ENCODE results near the gene NELL1. TPM values are rescaled to one million over a fixed set of nuclear protein-coding genes. Genes with fewer than 3 reads are reported as not detected.

Gene NELL1
- total RNA-seq, 1 donor from 2014 or later = not detected

DNA sequence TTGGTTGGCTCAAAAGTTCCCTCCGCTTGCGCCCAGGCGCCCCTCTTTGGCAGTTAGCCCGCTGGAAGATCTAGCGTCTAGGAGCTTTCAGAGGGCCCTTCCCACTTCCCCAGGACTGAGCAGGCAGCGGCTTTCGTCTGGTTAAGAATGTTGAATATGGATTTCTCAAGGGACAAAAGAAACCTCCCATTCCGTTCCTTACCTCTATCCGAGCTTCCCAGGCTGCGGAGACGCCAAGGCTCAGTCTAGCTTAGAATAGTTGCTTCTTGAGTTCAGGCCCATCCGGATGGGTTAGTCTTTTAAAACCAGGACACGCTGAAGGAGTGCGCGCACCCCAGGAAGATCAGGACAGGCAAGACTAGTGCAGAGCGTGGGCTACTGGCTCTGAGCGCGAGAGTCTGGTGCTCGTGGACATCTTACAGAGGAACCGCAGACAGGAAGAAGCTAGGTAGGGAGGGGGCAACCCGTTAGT is 1.6 kb downstream of the NELL1 start:
- no peak overlapping the region for H3K4me3 Mint-ChIP-seq

DNA sequence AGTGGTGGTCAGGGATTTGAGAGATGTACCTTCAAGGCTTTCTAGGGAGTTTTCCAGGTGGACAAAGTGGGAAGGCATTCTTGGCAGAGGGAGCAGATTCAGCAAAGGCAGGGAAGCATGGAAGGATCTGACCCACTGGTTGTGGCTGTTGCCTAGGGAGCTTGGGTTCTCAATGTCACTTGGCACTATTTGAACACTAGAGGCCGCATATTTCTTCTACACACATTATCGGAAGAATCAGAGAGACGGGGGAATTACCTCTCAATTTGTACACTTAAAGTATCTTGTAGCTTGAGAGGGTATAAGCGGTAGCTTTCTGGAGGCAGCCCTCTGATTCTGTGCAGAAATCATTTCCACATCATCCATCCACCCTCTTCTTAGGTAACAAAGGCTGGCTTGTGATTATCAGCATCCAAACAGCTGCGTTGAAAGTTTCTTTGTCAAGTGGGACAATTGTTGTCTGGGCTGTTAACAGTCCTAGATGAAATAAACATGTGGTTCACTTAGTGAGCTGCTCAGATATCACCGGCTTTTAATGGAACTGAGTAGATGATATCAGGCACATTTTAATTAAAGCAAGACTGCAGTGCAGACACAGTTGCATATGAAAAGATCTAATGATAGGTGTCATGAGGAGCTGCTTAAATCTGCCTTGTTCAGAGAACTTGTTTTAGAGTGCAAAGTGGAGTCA is 2.6 kb downstream of the NELL1 start:
- intact Hi-C loops (cut with micrococcal nuclease) = no loop called here
- ATAC-seq (ENCODE audit: low read depth) (no peak), DNase-seq (no peak)
- no peak overlapping the region for H3K4me3 Mint-ChIP-seq
- H3K36me3 Mint-ChIP-seq (ENCODE audit: low read depth) = no peaks in the 10 kb centered on the region
- ChIA-PET CTCF (no interaction called here), POLR2A (no interaction called here)
- H3K9me3 Mint-ChIP-seq = no peaks in the 10 kb centered on the region
- peaks cover 12% of the 10 kb centered on the region for H3K4me1 Mint-ChIP-seq
- no peak overlapping the region for H3K27ac Mint-ChIP-seq
- peaks cover 59% of the 10 kb centered on the region for H3K27me3 Mint-ChIP-seq
- TF ChIP-seq, protein P1, sequence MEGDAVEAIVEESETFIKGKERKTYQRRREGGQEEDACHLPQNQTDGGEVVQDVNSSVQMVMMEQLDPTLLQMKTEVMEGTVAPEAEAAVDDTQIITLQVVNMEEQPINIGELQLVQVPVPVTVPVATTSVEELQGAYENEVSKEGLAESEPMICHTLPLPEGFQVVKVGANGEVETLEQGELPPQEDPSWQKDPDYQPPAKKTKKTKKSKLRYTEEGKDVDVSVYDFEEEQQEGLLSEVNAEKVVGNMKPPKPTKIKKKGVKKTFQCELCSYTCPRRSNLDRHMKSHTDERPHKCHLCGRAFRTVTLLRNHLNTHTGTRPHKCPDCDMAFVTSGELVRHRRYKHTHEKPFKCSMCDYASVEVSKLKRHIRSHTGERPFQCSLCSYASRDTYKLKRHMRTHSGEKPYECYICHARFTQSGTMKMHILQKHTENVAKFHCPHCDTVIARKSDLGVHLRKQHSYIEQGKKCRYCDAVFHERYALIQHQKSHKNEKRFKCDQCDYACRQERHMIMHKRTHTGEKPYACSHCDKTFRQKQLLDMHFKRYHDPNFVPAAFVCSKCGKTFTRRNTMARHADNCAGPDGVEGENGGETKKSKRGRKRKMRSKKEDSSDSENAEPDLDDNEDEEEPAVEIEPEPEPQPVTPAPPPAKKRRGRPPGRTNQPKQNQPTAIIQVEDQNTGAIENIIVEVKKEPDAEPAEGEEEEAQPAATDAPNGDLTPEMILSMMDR (IDR thresholded peaks at IDR 0.05) = no peak

More for the DNA sequence above, 1.6 kb downstream of the NELL1 start:
- peaks cover 12% of the 10 kb centered on the region for H3K4me1 Mint-ChIP-seq
- no peaks in the 10 kb centered on the region for H3K36me3 Mint-ChIP-seq (ENCODE audit: low read depth)
- ChIA-PET POLR2A (no interaction called here), CTCF (no interaction called here)
- ATAC-seq (ENCODE audit: low read depth) = no peak
- TF ChIP-seq, protein P1 (IDR thresholded peaks at IDR 0.05) = no peak
- no peaks in the 10 kb centered on the region for H3K9me3 Mint-ChIP-seq
- intact Hi-C loops (cut with micrococcal nuclease) = no loop called here
- DNase-seq = no peak
- peaks cover 66% of the 10 kb centered on the region for H3K27me3 Mint-ChIP-seq
- H3K27ac Mint-ChIP-seq = no peak overlapping the region

DNA sequence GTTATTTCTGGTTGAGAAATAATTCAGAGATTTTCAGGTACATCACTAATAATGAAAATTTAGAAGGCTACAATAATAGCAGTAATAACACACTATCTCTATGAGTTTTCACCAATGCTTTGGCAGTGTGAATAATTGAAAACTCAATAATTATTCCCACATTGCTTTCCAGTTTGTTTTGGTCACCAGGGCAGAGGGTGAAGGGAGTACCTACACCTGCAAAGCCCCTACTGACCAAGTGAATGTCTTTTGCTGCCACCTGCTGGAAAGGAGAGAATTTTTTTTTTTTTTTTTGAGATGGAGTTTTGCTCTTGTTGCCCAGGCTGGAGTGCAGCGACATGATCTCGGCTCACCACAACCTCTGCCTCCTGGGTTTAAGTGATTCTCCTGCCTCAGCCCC is 3.2 kb downstream of the NELL1 start:
- Mint-ChIP-seq H3K4me1 (peaks cover 12% of the 10 kb centered on the region), H3K36me3 (ENCODE audit: low read depth) (no peaks in the 10 kb centered on the region), H3K27me3 (peaks cover 54% of the 10 kb centered on the region), H3K27ac (no peak overlapping the region), H3K9me3 (no peaks in the 10 kb centered on the region), H3K4me3 (no peak overlapping the region)
- CTCF ChIA-PET = interaction anchor here (1.0 kb wide), 1 partner anchor 24 kb away, joined by 3 read pairs; no protein-coding TSS in a partner anchor
- POLR2A ChIA-PET = no interaction called here
- DNase-seq (no peak), ATAC-seq (ENCODE audit: low read depth) (no peak)
- TF ChIP-seq, protein P1 (IDR thresholded peaks at IDR 0.05) = no peak
- intact Hi-C loops (cut with micrococcal nuclease) = no loop called here

DNA sequence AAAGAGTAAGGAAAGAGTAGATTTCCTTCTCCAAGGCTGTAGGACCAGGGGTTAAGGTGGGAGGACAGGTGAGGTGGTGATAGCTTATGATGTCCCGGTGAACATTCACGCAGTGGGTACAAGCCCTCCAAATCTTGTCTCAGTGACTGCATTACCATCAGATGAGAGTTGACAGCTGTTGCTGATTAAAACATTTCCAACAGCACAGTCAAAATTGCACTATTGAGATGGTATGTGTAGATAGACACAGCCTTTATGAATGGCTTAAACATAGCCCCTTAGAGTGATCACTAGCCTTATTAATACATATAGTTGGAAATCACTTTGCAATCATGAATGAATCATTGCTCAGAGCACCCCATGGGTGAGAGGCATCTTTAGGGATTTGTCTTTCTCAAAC is 7.3 kb downstream of the NELL1 start:
- Mint-ChIP-seq H3K9me3 (no peaks in the 10 kb centered on the region), H3K4me3 (no peak overlapping the region), H3K27ac (no peak overlapping the region), H3K36me3 (ENCODE audit: low read depth) (no peaks in the 10 kb centered on the region), H3K4me1 (no peaks in the 10 kb centered on the region), H3K27me3 (peaks cover 23% of the 10 kb centered on the region)
- TF ChIP-seq, protein P1 (IDR thresholded peaks at IDR 0.05) = no peak
- ATAC-seq (ENCODE audit: low read depth) = no peak
- CTCF ChIA-PET = no interaction called here
- POLR2A ChIA-PET = no interaction called here
- no peak for DNase-seq
- intact Hi-C loops (cut with micrococcal nuclease) = no loop called here

DNA sequence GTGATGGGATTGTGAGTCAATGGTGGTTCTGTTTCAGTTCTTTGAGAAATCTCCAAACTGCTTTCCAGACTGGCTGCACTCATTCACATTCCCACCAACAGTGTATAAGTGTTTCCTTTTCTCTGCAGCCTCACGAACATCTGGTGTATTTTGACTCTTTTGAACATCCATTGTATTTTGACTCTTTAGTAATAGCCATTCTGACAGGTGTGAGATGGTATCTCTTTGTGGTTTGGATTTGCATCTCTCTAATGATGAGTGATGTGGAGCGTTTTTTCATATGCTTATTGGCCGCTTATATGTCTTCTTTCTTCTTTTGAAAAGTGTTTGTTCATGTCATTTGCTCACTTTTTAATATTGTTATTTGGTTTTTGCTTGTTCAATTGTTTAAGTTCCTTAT is 19.4 kb downstream of the NELL1 start:
- Mint-ChIP-seq H3K27me3 (no peaks in the 10 kb centered on the region), H3K4me1 (no peaks in the 10 kb centered on the region), H3K4me3 (no peak overlapping the region), H3K9me3 (no peaks in the 10 kb centered on the region), H3K27ac (no peak overlapping the region), H3K36me3 (ENCODE audit: low read depth) (no peaks in the 10 kb centered on the region)
- ChIA-PET POLR2A (no interaction called here), CTCF (no interaction called here)
- intact Hi-C loops (cut with micrococcal nuclease) = no loop called here
- ATAC-seq (ENCODE audit: low read depth) = no peak
- DNase-seq = no peak
- TF ChIP-seq, protein P1 (IDR thresholded peaks at IDR 0.05) = no peak
